Stomach smooth muscle (tissue), 2 donors: ENCODE measurements around the gene SHROOM3.

ENCODE experiments used
- H3K27ac ChIP-seq: one replicate; pipeline ENCODE4 v1.7.0; 2013; ENCODE audit warnings: mild to moderate bottlenecking, low read length, inconsistent platforms
- H3K27me3 ChIP-seq, 2 donors: one replicate each; pipeline ENCODE4 v1.7.0; 2013; ENCODE audit warnings: low read length in 2 of 2; ENCODE audit not compliant: insufficient read depth in 2 of 2, control insufficient read depth in 1 of 2
- H3K36me3 ChIP-seq, 2 donors: one replicate each; pipeline ENCODE4 v1.7.0; 2013; ENCODE audit warnings: low read length in 2 of 2; ENCODE audit not compliant: control insufficient read depth in 2 of 2, insufficient read depth in 2 of 2
- H3K4me1 ChIP-seq: one replicate; pipeline ENCODE4 v1.7.0; 2013; ENCODE audit warnings: low read length; ENCODE audit not compliant: control insufficient read depth, insufficient read depth
- H3K4me3 ChIP-seq, 2 donors: one replicate each; pipeline ENCODE4 v1.7.0; 2013; ENCODE audit warnings: low read length in 2 of 2
- H3K9ac ChIP-seq, 2 donors: one replicate each; pipeline ENCODE4 v1.7.0; 2013; ENCODE audit warnings: low read length in 2 of 2, mild to moderate bottlenecking in 1 of 2
- H3K9me3 ChIP-seq, 2 donors: one replicate each; pipeline ENCODE4 v1.7.0; 2013; ENCODE audit warnings: low read length in 2 of 2; ENCODE audit not compliant: control insufficient read depth in 2 of 2
- donor health status: healthy.
- donor health status: Pancreatic carcinoma.

Gene SHROOM3

DNA sequence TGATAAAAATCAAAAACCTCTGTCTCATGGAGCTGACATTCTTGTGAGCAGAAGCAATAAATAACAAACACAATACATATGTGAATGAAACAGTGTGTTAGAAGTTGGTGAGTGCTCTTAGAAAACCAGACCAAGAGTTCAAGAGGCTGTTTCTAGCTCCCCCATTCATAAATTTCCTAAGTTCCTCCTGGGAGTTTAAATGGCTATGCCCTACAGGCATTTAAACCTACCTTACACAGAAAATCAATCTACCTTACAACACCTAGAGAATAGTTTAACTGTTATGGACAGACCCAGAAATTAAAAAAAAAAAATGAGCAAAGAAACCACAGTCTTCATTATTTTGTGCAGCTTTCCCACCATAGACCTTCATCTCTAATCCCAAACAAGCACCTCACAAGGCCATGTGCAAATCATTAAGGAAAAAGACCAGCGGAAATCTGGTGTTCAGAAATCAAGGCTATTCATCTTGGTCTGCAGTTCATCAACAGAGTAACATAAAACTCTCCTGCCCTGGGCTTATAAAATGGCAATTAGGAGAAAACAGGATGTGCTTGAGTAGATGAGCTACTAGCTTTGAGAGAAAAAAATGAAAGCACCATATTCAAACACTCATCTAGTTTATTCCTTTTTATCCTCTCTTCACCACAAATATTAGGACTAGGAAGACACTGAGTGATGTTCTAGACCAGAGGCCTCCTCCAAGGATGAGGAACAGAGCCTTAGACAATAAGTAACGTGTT, 147.2 kb downstream of the SHROOM3 start:
- Histone ChIP-seq H3K9me3 (no peaks in the 10 kb centered on the region), H3K4me1 (peaks cover 5% of the 10 kb centered on the region)

DNA sequence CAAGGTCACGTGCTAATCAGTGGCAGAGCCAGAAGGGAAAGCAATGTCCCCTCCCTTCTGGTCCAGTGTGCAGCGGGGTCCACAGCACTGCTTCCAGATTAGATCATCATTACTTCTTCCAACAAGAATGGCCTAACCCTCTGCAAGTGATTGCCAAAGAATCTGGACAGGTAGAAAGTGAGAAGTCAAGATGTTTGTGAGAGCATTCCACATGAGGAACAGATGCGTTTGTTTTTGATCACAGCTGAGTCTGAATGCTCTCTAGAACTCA, 147.7 kb downstream of the SHROOM3 start:
- H3K4me3 ChIP-seq = no peak overlapping the region
- no peak overlapping the region for H3K27ac ChIP-seq
- H3K27me3 ChIP-seq = no peaks in the 10 kb centered on the region
- no peaks in the 10 kb centered on the region for H3K9me3 ChIP-seq
- H3K4me1 ChIP-seq = peaks cover 5% of the 10 kb centered on the region
- H3K9ac ChIP-seq = no peak overlapping the region
- no peaks in the 10 kb centered on the region for H3K36me3 ChIP-seq

More for the DNA sequence above, 147.2 kb downstream of the SHROOM3 start:
- no peak overlapping the region for H3K27ac ChIP-seq
- no peak overlapping the region for H3K4me3 ChIP-seq
- no peak overlapping the region for H3K9ac ChIP-seq
- no peaks in the 10 kb centered on the region for H3K27me3 ChIP-seq
- H3K36me3 ChIP-seq = no peaks in the 10 kb centered on the region

DNA sequence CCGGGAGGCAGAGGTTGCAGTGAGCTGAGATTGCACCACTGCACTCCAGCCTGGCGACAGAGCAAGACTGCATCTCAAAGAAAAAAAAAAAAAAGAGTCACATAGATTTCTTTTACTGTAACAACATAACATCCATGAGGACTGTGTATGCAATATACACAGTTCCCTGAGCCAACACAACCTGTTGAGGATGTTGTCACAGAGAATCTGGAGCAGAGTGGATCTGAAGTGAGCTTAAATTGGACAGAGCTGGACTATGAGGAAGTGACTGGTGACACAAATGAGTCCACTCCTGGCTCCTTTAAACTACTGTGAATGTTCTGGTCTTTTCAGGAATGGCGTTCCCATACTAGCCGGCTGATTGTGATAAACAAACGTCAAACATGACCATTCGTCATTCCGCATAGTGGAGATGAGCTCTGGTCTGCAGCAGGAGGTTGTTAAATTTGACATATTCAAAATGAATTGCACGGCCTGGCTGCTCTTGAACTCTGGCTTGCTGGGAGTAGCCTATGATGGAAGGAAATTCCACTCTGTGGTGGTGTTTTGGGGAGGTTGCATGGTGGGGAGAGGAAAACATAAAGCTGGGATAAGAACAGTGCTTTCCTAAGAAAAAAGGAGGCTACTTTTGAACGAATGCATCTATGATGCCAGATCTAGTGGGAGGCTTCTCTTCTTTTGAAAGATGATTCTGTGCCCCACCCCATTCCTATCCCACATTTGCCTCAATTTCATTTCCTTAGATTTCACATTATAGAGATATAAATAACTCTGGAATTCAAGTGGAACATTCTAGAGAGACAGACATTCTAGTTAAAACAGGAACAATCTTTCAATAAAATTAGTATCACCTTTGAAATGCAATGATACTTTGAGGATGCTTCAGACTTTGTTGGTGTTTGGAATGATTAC, 149.5 kb downstream of the SHROOM3 start:
- H3K4me3 ChIP-seq = peak overlapping the region in 1 of 2 donors; percentile 0
- H3K27ac ChIP-seq = no peak overlapping the region
- H3K4me1 ChIP-seq = peaks cover 7% of the 10 kb centered on the region
- no peaks in the 10 kb centered on the region for H3K36me3 ChIP-seq
- H3K9ac ChIP-seq = no peak overlapping the region
- no peaks in the 10 kb centered on the region for H3K9me3 ChIP-seq
- no peaks in the 10 kb centered on the region for H3K27me3 ChIP-seq

DNA sequence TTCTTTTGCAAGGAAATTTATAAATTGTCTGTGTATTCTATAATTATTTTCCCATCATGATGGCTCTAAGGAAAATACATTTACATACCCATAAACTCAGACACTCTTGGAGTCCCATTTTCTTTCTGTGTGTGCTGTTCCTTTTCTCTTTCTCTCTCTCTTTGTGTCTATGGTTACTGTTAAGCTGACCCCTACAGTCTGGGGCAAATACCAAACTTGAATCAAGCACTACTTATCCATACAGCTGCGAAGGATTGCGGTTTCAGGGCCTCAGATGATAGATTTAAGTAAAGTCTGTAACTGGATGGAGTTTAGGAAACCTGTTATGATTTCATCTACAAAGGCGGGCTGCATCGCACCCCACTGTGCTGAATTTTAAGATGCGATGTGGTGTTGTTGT, 150.2 kb downstream of the SHROOM3 start:
- peaks cover 13% of the 10 kb centered on the region for H3K4me1 ChIP-seq
- H3K9ac ChIP-seq = no peak overlapping the region
- no peak overlapping the region for H3K4me3 ChIP-seq
- no peaks in the 10 kb centered on the region for H3K36me3 ChIP-seq
- H3K27ac ChIP-seq = peak overlapping the region; percentile 8
- no peaks in the 10 kb centered on the region for H3K27me3 ChIP-seq
- H3K9me3 ChIP-seq = no peaks in the 10 kb centered on the region

DNA sequence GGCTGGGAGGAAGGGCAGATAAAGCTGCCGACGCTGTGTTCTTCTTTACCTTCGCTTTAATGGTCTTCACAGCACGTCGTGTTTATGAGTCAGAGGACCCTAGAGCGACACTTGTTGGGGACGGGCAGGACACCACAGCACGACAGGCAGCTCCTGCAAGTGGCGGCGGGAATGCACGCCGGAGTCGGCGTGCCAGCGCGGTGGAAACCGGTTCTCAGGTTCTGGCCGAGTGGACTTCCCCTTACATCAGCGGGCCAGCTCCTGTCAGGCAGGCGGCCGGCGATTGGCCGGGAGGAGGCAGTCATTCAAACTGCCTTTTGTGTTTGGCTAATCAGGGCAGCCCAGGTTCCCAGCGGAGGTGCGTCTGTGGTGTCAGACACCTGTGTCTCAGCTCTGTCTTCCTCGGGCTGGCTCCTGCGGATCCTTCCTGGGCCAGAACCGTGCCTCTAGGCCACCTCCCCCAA, 150.9 kb downstream of the SHROOM3 start:
- Histone ChIP-seq H3K4me1 (peaks cover 15% of the 10 kb centered on the region), H3K27me3 (no peaks in the 10 kb centered on the region), H3K4me3 (peak overlapping the region; percentile 20 to 65), H3K9me3 (no peaks in the 10 kb centered on the region), H3K36me3 (no peaks in the 10 kb centered on the region), H3K9ac (peak overlapping the region in 1 of 2 donors; percentile 10), H3K27ac (no peak overlapping the region)

DNA sequence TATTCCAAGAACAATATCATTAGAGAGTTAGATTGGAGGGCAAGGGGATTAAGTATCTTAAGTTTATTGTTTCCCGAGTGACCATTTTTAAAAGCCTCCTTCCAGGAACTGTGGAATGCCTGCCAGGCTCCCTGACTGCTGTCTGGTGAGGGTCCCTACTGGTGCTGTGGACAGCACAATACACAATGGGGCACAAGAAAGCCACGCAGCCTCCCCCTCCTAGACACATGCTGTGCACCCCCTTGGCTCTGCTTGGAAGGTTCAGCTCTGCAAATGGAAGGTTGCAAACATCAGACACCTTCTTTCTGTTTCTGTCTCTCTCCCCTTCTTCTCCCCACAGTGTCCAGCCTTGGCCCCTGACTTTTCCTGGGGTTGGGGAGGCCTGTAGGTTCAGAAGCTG, 153.2 kb downstream of the SHROOM3 start:
- H3K27ac ChIP-seq = no peak overlapping the region
- no peaks in the 10 kb centered on the region for H3K36me3 ChIP-seq
- H3K4me1 ChIP-seq = peaks cover 15% of the 10 kb centered on the region
- H3K9me3 ChIP-seq = no peaks in the 10 kb centered on the region
- no peaks in the 10 kb centered on the region for H3K27me3 ChIP-seq
- no peak overlapping the region for H3K9ac ChIP-seq
- H3K4me3 ChIP-seq = no peak overlapping the region

DNA sequence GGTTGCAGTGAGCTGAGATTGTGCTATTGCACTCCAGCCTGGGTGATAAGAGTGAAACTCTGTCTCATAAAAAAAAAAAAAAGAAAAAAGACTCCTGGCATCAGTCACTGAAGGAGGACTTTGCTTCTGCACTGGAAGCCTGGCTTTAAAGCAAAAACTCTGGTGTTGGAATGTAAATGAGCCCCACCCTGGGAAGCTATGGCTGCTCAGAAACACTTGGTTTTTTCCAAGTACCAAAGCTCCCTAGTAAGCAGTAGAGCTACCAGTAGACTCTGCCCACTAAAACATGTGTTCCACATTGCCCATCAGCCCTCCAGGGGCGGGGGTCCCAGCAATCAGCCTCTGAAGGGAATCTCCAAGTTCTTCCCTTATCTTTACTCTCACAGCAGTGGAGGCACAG, 154.4 kb downstream of the SHROOM3 start:
- Histone ChIP-seq H3K27me3 (no peaks in the 10 kb centered on the region), H3K4me3 (no peak overlapping the region), H3K27ac (no peak overlapping the region), H3K9me3 (no peaks in the 10 kb centered on the region), H3K4me1 (peaks cover 12% of the 10 kb centered on the region), H3K9ac (no peak overlapping the region), H3K36me3 (no peaks in the 10 kb centered on the region)

DNA sequence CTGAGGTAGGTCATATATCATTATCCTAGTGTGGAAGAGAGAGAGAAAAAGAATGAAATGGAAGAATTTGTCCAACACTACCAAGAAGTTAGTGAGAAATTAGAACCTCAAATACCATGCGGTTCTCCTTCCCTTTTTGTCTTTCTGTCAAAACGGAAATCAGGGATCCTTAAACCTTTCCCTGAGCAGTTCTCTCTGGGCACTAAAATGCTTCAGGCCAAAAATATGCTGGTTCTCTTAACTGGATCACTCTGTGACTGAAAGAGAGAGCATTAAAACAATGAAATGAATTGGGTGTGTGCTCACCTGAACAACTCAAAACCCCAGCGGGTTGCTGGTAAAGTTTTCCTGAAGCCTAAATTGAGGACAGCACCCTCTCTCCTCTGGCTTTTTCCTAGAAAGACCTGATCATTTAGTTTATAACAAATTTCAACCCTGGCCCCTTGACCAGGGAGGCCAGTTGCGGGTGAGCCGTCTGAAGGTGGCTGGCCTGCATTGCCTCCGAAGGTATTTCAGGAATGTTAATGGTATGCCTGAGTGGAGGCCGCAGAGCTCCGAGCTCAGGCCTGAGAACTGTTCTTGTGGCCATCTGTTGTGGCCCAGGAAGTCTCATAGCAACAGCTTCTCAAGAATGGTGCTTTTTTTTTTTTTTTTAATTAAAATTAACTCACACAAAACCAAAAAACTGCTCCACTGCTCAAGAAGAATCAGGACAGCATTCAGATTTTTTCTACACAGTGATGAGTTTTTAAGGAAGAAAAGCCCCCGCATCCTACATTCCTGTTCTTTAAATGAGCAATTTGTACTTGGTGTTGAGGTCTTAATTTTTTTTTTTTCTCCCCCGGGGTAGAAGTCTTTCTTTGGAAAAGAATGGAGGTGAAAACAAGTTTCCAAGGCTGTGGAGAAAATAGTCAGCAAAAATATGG, 155.1 kb downstream of the SHROOM3 start:
- Histone ChIP-seq H3K9ac (no peak overlapping the region), H3K4me1 (peaks cover 10% of the 10 kb centered on the region), H3K27me3 (no peaks in the 10 kb centered on the region), H3K9me3 (no peaks in the 10 kb centered on the region), H3K27ac (no peak overlapping the region), H3K36me3 (no peaks in the 10 kb centered on the region), H3K4me3 (no peak overlapping the region)

DNA sequence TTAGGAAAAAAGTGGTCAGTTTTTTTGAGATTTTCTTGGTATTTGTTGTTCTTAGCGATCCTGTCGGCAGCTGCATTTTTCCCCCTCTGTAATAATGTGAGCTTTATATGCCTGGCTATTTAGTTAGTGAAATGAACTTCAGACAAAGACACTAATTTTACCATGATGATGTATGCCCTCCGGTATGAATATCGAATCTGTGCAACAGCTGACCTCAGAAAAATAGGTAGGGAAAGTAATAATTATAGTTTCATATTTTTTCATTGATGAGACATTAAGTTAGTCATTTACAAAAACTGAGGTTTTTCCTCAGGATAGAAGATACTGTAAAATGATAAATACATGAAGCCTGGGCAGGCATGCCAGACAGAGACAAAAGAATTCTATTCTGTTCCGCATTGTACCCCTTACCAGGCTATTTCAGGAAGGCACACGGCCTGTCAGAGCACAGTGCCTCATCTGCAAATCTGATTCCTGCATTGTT, 155.8 kb downstream of the SHROOM3 start:
- no peak overlapping the region for H3K27ac ChIP-seq
- no peaks in the 10 kb centered on the region for H3K9me3 ChIP-seq
- H3K36me3 ChIP-seq = no peaks in the 10 kb centered on the region
- no peak overlapping the region for H3K9ac ChIP-seq
- peaks cover 10% of the 10 kb centered on the region for H3K4me1 ChIP-seq
- H3K4me3 ChIP-seq = no peak overlapping the region
- no peaks in the 10 kb centered on the region for H3K27me3 ChIP-seq

DNA sequence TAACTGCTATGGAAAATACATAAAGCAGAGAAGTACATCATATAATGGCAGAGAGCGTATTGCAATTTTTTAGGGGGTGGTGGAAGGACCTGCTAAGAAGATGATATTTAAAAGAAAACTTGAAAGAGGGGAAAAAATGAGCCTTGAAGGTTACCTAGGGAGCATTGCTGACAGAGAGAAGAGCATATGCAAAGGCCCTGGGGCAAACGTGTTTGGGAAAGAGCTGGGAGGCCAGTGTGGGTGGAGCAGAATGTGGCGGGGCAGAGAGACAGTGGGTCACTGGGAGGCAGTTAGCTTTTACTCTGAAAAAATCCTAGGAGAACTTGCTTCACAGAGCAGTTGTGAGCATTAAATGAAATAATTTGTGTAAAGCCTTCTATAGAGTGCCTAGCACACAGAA, 157.0 kb downstream of the SHROOM3 start:
- no peak overlapping the region for H3K27ac ChIP-seq
- no peaks in the 10 kb centered on the region for H3K9me3 ChIP-seq
- H3K4me3 ChIP-seq = no peak overlapping the region
- H3K9ac ChIP-seq = no peak overlapping the region
- H3K4me1 ChIP-seq = peaks cover 10% of the 10 kb centered on the region
- H3K36me3 ChIP-seq = no peaks in the 10 kb centered on the region
- H3K27me3 ChIP-seq = no peaks in the 10 kb centered on the region
